Sigmoid colon (tissue), 7 donors: ENCODE measurements around the gene RAB31. TPM values are rescaled to one million over a fixed set of nuclear protein-coding genes. Genes with fewer than 3 reads are reported as not detected.

ENCODE experiments used
- DNase-seq: peaks from one replicate; pipeline ENCODE4 v3.0.0-alpha.2; 2019
- H3K27ac ChIP-seq, 4 donors: fragments of 200-600 bp; sonication (generic); one replicate each; pipeline ENCODE4 v1.5.1; 2016 to 2019; ENCODE audit warnings: mild to moderate bottlenecking in 1 of 4
- H3K27me3 ChIP-seq, 3 donors: fragments of 200-600 bp; sonication (generic); one replicate each; pipeline ENCODE4 v1.5.1; 2019; ENCODE audit warnings: mild to moderate bottlenecking in 1 of 3
- H3K36me3 ChIP-seq, 4 donors: fragments of 200-600 bp; sonication (generic); one replicate each; pipeline ENCODE4 v1.5.1; 2016 to 2019
- H3K4me1 ChIP-seq, 4 donors: fragments of 200-600 bp; sonication (generic); one replicate each; pipeline ENCODE4 v1.5.1; 2017 to 2019
- H3K4me3 ChIP-seq, 4 donors: fragments of 200-600 bp; sonication (generic); one replicate each; pipeline ENCODE4 v1.5.1; 2017 to 2019; ENCODE audit warnings: mild to moderate bottlenecking in 2 of 4, moderate library complexity in 1 of 4
- H3K9me3 ChIP-seq, 4 donors: fragments of 200-600 bp in 3 of 4; sonication (generic) in 3 of 4; one replicate each; pipeline versions ENCODE4 v1.5.1 to v1.6.1; 2013 to 2019
- EP300 ChIP-seq, 4 donors: sonication (generic); formaldehyde crosslinking; IDR thresholded peaks; one replicate each; pipeline ENCODE4 v1.6.1; 2017; ENCODE audit warnings: antibody characterized with exemption in 4 of 4
- POLR2A ChIP-seq, 2 donors: fragments of 450-650 bp; IDR thresholded peaks; one replicate each; pipeline ENCODE4 v1.6.1; 2016; ENCODE audit warnings: antibody characterized with exemption in 2 of 2, mild to moderate bottlenecking in 2 of 2, moderate library complexity in 2 of 2
- POLR2AphosphoS5 ChIP-seq, 4 donors: sonication (generic); formaldehyde crosslinking; IDR thresholded peaks; one replicate each; pipeline ENCODE4 v1.6.1; 2017; ENCODE audit warnings: antibody characterized with exemption in 4 of 4
- WGBS, 2 donors: extraction: QIAGEN DNeasy Blood & Tissue Kit; methylation state at CpG; one replicate each; pipeline ENCODE4 v1.1.7; 2013; 5-methylcytosine and 5-hydroxymethylcytosine counted together
- intact Hi-C: fragments of 100-400 bp; cut with DNase I; formaldehyde crosslinking; loops from one replicate; pipeline ENCODE4 v1.15.1; 2023
- polyA plus RNA-seq, 3 donors: library from polyadenylated mRNA; stranded (reverse); fragments of 200-250 nt; gene quantifications; one replicate each; pipeline ENCODE4 v1.2.3, GENCODE V29; 2013
- total RNA-seq, 4 donors: library from RNA; depleted of rRNA; stranded (reverse); fragments of >200 nt; gene quantifications; one replicate each; pipeline ENCODE4 v1.1.0, GENCODE V29; 2016
- TF ChIP-seq, protein P1 (sequence below), 4 experiments: fragments of 450-650 bp in 3 of 4; fragments of 200-600 bp in 1 of 4; IDR thresholded peaks; one replicate each; pipeline ENCODE4 v1.5.1; 2016 to 2019; ENCODE audit warnings: antibody characterized with exemption in 4 of 4, mild to moderate bottlenecking in 3 of 4, moderate library complexity in 2 of 4
- donor health status: healthy with polysubstance abuse.
- donor health status: Bipolar disorder and iron deficiency.
- donor health status: healthy.

Gene RAB31
- total and polyA plus RNA-seq, 7 donors = 16.2 to 74.6 (median 52.0) TPM

DNA sequence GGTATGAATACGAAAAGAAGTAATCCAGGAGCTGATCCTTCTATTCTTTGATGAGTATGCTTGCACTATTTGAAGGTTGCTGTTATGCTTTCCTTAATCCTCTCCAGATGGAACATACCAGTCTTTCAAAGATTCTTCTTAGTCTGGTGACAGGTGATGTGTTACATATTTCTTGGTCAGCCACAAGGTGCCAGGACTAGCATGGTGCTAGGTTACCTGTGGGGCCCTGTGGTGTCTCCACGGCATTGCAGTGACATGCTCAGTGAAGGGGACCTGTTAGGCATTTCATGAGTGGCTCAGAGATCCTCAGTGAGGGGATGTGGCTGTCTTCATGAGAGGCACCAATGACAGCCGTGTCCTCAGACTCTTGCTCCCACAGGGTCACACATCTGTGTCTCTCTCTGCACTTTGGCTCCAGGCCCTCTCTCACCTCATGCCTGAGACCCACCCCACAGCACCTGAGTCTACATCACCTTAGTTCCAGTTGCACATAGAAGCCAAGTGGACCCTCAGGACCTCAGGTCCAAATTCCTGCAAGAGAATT lies 13.1 kb upstream of the RAB31 start:
- WGBS, 2 donors = 85 to 93% methylated on average over 3 of the region's 3 CpGs
- Histone ChIP-seq H3K27ac (no peak overlapping the region), H3K27me3 (no peaks in the 10 kb centered on the region), H3K36me3 (no peaks in the 10 kb centered on the region), H3K4me3 (no peak overlapping the region), H3K4me1 (no peaks in the 10 kb centered on the region), H3K9me3 (no peaks in the 10 kb centered on the region)
- intact Hi-C loops = no loop called here
- TF ChIP-seq, protein P1, sequence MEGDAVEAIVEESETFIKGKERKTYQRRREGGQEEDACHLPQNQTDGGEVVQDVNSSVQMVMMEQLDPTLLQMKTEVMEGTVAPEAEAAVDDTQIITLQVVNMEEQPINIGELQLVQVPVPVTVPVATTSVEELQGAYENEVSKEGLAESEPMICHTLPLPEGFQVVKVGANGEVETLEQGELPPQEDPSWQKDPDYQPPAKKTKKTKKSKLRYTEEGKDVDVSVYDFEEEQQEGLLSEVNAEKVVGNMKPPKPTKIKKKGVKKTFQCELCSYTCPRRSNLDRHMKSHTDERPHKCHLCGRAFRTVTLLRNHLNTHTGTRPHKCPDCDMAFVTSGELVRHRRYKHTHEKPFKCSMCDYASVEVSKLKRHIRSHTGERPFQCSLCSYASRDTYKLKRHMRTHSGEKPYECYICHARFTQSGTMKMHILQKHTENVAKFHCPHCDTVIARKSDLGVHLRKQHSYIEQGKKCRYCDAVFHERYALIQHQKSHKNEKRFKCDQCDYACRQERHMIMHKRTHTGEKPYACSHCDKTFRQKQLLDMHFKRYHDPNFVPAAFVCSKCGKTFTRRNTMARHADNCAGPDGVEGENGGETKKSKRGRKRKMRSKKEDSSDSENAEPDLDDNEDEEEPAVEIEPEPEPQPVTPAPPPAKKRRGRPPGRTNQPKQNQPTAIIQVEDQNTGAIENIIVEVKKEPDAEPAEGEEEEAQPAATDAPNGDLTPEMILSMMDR (IDR thresholded peaks at IDR 0.05) = no peak
- TF ChIP-seq EP300 (IDR thresholded peaks at IDR 0.05) (no peak), POLR2A (IDR thresholded peaks at IDR 0.05) (no peak), POLR2AphosphoS5 (IDR thresholded peaks at IDR 0.05) (no peak)
- DNase-seq = peak; percentile 48

DNA sequence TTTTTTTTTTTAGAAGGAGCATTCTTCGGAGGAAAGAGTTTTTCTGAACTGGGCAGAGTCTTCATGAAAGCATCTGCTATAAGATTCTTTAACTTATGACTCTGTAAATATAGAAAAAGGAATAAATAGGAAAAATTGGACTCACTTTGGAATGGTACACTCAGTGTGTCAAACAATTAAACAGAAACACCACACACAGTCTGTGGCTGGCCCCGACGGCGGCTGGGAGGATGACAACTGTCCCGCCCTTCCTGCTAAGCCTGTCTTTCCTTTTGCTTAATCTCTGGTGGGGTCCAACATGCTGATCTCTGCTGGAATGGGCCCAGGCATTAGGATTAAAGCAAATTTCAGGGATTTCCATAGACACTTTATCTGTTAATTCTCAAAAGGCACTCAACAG lies 12.5 kb upstream of the RAB31 start:
- DNase-seq = peak; percentile 29
- intact Hi-C loops = no loop called here
- Histone ChIP-seq H3K27me3 (no peaks in the 10 kb centered on the region), H3K4me1 (no peaks in the 10 kb centered on the region), H3K27ac (no peak overlapping the region), H3K9me3 (no peaks in the 10 kb centered on the region), H3K36me3 (no peaks in the 10 kb centered on the region), H3K4me3 (no peak overlapping the region)
- TF ChIP-seq, protein P1 (IDR thresholded peaks at IDR 0.05) = no peak
- TF ChIP-seq POLR2A (IDR thresholded peaks at IDR 0.05) (no peak), EP300 (IDR thresholded peaks at IDR 0.05) (no peak), POLR2AphosphoS5 (IDR thresholded peaks at IDR 0.05) (no peak)
- WGBS, 2 donors = 64 to 75% methylated on average over 5 of the region's 5 CpGs

DNA sequence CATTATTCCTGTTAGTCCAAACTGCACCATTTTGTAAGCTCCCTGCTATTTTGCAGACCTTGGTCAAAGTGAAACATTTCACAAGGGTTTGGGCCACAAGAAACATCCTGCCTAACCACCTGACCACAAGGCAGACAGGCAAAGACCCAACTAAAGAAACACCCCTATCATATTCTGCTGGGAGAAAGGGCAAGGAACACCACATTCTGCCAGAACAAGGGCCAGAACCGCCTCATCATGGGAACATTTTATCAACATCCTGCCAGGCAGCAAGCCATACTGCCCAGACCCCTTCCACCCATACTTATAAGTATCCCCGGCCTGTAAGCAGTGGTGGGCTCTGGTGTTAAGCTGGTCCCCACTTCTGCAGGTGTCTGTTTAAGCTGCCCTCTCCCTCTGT lies 12.0 kb upstream of the RAB31 start:
- Histone ChIP-seq H3K4me1 (no peaks in the 10 kb centered on the region), H3K27ac (no peak overlapping the region), H3K27me3 (no peaks in the 10 kb centered on the region), H3K36me3 (no peaks in the 10 kb centered on the region), H3K4me3 (no peak overlapping the region), H3K9me3 (no peaks in the 10 kb centered on the region)
- DNase-seq = peak; percentile 21
- WGBS, 2 donors = 65 to 90% methylated on average over 2 of the region's 2 CpGs
- intact Hi-C loops = no loop called here
- TF ChIP-seq, protein P1 (IDR thresholded peaks at IDR 0.05) = no peak

DNA sequence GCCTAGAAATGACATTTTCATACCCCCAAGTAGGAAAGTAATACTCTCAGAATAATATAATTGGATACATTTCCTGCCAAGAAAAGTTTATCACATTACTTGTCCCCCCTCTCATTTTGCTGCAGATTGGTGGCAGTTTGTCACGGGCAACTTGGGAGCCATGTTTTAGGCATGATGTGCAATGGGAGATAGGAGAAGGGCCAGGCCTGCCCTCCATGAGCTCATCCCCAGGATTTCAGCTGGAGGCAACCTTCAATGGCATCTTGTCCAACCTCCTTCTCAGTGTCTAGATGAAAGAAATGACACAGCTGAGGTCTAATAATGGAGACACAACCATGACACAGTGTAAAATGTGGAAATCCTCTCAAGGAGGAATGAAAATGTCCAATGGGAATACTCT lies 11.4 kb upstream of the RAB31 start:
- H3K27me3 ChIP-seq = no peaks in the 10 kb centered on the region
- H3K4me3 ChIP-seq = no peak overlapping the region
- TF ChIP-seq, protein P1 (IDR thresholded peaks at IDR 0.05) = no peak
- TF ChIP-seq POLR2AphosphoS5 (IDR thresholded peaks at IDR 0.05) (no peak), POLR2A (IDR thresholded peaks at IDR 0.05) (no peak), EP300 (IDR thresholded peaks at IDR 0.05) (no peak)
- peak; percentile 40 for DNase-seq
- no peaks in the 10 kb centered on the region for H3K4me1 ChIP-seq
- H3K9me3 ChIP-seq = no peaks in the 10 kb centered on the region
- intact Hi-C loops = no loop called here
- no peaks in the 10 kb centered on the region for H3K36me3 ChIP-seq
- 49 to 94% methylated on average over 1 of the region's 1 CpG for WGBS, 2 donors
- no peak overlapping the region for H3K27ac ChIP-seq

DNA sequence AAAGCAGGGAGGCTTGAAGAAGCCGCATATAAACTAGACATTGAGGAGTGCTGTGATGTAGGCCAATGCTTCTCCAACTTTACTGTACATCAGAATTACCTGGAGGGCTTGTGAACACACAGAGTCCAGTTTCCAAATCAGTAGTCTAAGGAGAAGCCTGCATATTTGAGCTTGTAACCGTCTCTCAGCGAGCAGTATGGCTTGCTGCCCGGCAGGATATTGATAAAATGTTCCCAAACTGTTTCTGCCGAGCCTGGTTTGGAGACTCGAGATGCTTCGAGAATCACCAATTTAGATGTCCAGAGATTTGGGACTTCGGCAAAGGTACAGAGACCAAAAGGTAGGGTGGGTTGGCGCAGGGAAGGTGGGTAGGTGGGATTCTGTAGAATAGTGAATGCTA lies 11.0 kb upstream of the RAB31 start:
- Histone ChIP-seq H3K4me1 (no peaks in the 10 kb centered on the region), H3K27me3 (no peaks in the 10 kb centered on the region), H3K27ac (no peak overlapping the region), H3K9me3 (no peaks in the 10 kb centered on the region), H3K4me3 (no peak overlapping the region), H3K36me3 (no peaks in the 10 kb centered on the region)
- TF ChIP-seq, protein P1 (IDR thresholded peaks at IDR 0.05) = no peak
- TF ChIP-seq POLR2AphosphoS5 (IDR thresholded peaks at IDR 0.05) (no peak), POLR2A (IDR thresholded peaks at IDR 0.05) (no peak)
- intact Hi-C loops = no loop called here
- peak; percentile 37 for DNase-seq
- 95% methylated on average over 9 of the region's 9 CpGs for WGBS, 2 donors
